ENCODE data around the gene TGFBR3L.
A peak's percentile ranks its signal among the peaks of the same experiment; 100 is the strongest.
"Not testable (repeated sequence)": the region's sequence is repeated elsewhere in the genome, so short reads cannot be mapped to it uniquely, and the experiment has no call there.

TGFBR3L gene

DNA sequence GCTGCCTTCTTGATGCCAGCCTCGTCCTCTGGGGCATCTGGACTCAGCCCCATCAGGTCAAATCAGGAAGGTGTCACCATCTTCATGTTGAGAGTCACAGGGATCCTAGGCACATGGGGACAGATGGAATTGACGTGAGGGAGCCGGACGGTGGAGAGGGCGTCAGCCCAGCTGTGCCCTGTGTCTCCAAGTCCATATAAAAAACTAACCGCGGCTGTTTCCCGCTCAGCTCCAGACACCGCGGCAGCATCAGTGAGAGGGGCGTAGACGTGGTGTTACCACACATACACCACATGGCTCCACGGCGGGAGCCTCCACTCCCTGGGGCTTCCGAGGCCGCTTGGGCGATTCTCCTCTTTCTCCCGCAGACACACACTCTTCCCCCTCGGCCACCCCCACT lies 34.8 kb upstream of the TGFBR3L start:
- DNase-seq (ENCODE audit: low spot score) = no peak

- DNase-seq (ENCODE audit: low spot score) = no peak
Measured at GRCh38 chr19:7881910-7882309, 32.7 kb upstream of the TGFBR3L start.

GRCh38 chr19:7883105-7883504 lies 31.5 kb upstream of the TGFBR3L start:
- DNase-seq (ENCODE audit: low spot score) = no peak

- no peak for DNase-seq (ENCODE audit: low spot score)
Measured at GRCh38 chr19:7883796-7884570, 30.6 kb upstream of the TGFBR3L start.

GRCh38 chr19:7885818-7886217 lies 28.8 kb upstream of the TGFBR3L start:
- DNase-seq (ENCODE audit: low spot score) = no peak

DNA sequence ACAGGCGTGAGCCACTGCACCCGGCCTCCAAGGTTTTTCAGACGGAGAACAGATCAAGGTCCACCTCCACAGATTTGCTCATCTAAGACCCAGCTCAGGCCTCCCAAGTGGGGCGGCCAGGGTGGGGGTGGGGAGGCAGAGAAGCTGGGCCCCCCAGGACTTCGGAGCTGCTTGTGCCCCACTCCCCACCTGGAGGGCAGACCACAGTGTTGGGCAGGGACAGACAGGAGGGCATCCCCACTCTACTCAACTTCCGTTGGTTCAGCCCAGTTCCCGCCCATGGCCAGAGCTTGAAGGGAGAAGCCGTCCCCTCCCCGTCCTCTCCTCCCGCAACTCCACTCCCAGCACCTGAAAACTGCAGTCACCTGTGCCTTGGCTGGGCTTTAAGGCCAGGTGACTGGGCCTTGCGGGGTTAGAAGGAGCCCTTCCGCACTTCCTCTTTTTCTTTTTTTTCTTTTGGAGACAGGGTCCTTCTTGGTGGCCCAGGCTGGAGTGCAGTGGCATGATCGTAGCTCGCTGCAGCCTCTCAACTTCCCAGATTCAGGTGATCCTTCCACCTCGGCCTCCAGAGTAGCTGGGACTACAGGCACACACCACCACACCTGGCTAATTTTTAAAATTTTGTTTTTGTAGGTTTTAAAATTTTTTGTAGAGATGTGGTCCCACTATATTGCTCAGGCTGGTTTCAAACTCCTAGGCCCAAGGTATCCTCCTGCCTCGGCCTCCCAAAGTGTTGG lies 27.1 kb upstream of the TGFBR3L start:
- DNase-seq (ENCODE audit: low spot score) = no peak

DNA sequence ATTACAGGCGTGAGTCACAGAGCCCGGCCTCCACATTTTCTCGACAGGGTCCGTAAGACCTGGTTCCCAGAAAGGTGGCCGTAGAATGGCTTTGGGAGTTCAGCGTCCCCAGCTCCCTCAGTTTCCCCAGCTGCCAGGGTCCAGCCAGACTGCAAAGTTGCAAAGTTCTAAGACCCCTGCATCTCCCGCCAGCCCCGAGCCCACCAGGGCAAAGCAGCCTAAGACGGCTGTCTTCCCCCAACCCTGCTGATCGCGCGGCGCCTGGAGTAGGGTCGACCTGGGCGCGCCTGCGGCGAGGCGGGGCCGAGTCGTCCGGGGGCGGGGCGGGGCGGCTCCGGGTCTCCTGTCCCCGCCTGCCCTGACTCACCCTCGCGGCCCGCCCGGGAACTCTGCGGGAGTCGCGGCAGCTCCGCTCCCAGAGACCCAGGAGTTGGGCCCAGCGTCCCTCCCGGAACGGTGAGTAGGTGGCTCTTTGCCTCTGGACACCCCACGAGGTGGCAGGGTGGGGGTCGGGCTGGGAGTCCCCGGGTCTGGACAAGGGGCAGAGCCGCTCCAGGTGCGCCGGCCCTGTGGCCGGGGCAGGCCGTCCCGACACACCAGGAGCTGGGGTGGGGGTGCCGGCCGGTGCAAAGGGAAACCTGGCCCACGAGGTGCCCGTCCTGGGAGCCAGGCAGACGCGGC lies 26.3 kb upstream of the TGFBR3L start, which contains the start of gene LRRC8E:
TSS of gene LRRC8E (plus strand) at position 366 of the 681 bp plus-strand sequence. CDS start 7,094 bp downstream, outside the sequence.
- DNase-seq (ENCODE audit: low spot score) = peak; percentile 81

- no peak for DNase-seq (ENCODE audit: low spot score)
Measured at GRCh38 chr19:7888826-7889217, 25.8 kb upstream of the TGFBR3L start.

- DNase-seq (ENCODE audit: low spot score) = not testable (repeated sequence)
Measured at GRCh38 chr19:7893362-7894101, 21.1 kb upstream of the TGFBR3L start.

DNA sequence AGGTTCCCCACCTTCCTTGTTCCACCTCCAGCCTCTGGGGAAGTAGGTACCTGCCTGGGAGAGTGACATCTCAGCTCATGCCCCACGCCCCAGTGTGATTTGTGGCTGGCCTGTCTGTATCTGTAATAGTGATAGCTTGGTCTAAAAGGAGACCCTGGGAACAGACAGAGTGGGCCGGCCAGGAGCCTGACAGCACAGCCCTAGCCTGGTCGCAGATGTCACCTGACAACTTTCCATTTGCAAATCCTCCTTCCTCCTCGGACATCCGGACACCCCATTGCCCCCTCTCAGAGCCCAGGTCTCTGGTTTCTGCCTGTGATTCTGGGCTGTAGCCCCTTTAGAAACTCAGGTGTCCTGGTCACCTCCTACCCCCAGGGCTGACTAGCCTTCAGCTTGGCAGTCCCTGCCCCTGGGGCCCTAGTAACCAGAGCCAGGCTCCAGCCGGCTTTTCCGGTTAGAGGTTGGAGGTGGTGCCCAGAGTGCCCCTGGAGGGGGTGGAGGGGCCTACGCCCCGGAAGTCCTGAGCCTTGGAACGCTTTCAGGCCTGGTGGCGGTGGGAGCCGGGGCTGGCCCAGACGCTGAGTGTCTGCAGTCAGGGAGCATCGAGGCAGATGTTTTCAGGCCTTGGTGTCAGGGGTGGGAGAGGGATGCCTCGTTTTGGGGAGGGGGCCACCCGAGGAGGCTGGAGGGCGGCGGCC lies 19.9 kb upstream of the TGFBR3L start:
- no peak for DNase-seq (ENCODE audit: low spot score)

- DNase-seq (ENCODE audit: low spot score) = no peak
Measured at GRCh38 chr19:7895565-7895964, 19.1 kb upstream of the TGFBR3L start.

GRCh38 chr19:7897292-7897691 lies 17.3 kb upstream of the TGFBR3L start:
- DNase-seq (ENCODE audit: low spot score) = no peak

DNA sequence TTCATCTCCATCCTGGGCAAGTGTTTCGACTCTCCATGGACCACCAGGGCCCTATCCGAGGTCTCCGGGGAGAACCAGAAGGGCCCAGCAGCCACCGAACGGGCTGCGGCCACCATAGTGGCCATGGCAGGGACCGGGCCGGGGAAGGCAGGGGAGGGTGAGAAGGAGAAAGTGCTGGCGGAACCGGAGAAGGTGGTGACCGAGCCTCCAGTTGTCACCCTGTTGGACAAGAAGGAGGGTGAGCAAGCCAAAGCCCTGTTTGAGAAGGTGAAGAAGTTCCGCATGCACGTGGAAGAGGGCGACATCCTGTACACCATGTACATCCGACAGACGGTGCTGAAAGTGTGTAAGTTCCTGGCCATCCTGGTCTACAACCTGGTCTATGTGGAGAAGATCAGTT lies 15.7 kb upstream of the TGFBR3L start:
- DNase-seq (ENCODE audit: low spot score) = no peak

GRCh38 chr19:7899751-7900378 lies 14.8 kb upstream of the TGFBR3L start:
- no peak for DNase-seq (ENCODE audit: low spot score)

DNA sequence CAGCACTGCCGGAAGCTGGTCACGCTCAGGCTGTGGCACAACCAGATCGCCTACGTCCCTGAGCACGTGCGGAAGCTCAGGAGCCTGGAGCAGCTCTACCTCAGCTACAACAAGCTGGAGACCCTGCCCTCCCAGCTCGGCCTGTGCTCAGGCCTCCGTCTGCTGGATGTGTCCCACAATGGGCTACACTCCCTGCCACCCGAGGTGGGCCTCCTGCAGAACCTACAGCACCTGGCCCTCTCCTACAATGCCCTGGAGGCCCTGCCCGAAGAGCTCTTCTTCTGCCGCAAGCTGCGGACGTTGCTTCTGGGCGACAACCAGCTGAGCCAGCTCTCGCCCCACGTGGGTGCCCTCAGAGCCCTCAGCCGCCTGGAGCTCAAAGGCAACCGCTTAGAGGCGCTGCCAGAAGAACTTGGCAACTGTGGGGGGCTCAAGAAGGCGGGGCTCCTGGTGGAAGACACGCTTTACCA lies 14.2 kb upstream of the TGFBR3L start:
- no peak for DNase-seq (ENCODE audit: low spot score)

DNA sequence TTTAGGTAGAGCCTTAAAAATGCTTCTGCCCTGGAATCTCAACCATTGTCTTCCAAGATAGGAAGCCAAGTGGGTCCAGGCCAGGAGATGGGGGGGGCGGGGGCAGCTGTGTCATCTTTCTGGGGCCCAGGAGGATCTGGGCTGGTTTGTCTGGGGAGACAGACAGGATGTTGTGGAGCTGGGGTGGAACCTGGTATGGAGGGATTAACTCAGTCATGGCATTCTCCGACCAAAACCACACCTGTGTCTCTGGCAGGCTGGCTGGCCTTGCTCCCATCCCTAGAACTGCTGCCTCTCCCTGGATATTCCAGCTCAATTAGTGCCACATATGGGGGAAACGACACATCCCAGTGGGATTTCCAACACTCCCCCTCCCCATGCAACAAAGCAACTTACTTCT lies 13.7 kb upstream of the TGFBR3L start:
- DNase-seq (ENCODE audit: low spot score) = no peak

DNA sequence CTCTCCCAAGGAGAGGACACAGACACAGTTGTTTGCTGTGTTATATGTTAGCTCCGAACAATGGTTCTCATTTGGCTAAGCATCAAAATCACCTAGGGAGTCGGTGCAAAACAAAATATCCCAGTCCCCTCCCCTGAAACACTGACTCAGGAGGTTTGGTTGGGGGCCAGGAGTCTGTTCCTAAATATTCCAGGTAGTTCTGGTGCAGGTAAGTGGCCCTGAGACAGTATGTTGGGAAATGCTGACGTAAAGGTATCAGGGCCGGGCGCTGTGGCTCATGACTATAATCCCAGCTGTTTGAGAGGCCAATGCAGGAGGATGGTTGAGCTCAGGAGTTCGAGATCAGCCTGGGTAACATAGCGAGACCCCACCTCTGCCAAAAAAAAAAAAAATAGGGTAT lies 13.3 kb upstream of the TGFBR3L start:
- DNase-seq (ENCODE audit: low spot score) = no peak

- DNase-seq (ENCODE audit: low spot score) = no peak
Measured at GRCh38 chr19:7902796-7903243, 11.8 kb upstream of the TGFBR3L start.

GRCh38 chr19:7903244-7904073 lies 11.2 kb upstream of the TGFBR3L start, which contains the start of gene MAP2K7:
Gene MAP2K7 (plus strand): TSS chr19:7903877. CDS start chr19:7903945, 68 bp downstream.
- DNase-seq (ENCODE audit: low spot score) = peak; percentile 98
